ENCODE measurements around the gene ATXN2.
"Not testable (repeated sequence)": the region's sequence is repeated elsewhere in the genome, so short reads cannot be mapped to it uniquely, and the experiment has no call there.

Gene ATXN2

DNA sequence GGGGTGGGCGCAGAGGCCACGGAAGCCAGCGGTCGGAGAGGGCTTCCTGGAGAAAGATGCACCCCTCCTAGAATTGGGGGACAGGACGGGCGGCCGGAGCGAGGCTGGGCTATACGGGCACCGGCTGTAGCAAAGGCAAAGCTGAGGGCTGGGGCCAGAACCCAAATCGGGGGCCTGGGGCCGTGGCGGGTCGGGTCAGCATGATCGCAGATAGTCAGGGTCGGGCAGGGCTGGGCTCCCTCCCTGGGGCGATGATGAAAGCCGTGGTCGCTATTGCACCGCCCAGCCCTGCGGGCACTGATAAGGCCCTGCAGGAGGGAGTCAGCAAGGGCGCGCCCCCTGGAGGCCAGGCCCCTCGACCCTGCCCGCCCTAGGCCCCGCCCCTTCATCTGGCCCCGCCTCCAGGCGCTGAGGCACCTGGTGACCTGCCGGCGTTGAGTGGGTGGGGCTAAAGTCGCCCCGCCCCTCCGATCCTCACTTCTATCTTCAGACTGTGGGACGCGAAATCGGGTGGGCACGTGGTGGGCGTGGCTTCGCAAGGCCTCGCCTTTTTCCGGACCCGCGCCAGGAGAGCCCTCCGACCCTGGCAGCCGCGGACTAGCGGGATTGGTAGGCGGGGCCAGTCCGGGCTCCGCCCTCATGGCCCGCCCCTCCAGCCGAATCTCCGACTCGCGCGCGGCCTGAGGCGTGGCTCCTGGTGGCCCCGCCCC lies 193.8 kb downstream of the ATXN2 start:
- peak overlapping the region; percentile 87 for H3K4me3 Mint-ChIP-seq
- H3K36me3 Mint-ChIP-seq (ENCODE audit: low read depth), result peaks cover 3% of the 10 kb centered on the region
- H3K27ac Mint-ChIP-seq, result peak overlapping the region; percentile 93
- H3K9me3 Mint-ChIP-seq, result no peaks in the 10 kb centered on the region
- H3K4me1 Mint-ChIP-seq (ENCODE audit: low read depth), result peaks cover 46% of the 10 kb centered on the region
- H3K27me3 Mint-ChIP-seq (ENCODE audit: low read depth), result peaks cover 8% of the 10 kb centered on the region

DNA sequence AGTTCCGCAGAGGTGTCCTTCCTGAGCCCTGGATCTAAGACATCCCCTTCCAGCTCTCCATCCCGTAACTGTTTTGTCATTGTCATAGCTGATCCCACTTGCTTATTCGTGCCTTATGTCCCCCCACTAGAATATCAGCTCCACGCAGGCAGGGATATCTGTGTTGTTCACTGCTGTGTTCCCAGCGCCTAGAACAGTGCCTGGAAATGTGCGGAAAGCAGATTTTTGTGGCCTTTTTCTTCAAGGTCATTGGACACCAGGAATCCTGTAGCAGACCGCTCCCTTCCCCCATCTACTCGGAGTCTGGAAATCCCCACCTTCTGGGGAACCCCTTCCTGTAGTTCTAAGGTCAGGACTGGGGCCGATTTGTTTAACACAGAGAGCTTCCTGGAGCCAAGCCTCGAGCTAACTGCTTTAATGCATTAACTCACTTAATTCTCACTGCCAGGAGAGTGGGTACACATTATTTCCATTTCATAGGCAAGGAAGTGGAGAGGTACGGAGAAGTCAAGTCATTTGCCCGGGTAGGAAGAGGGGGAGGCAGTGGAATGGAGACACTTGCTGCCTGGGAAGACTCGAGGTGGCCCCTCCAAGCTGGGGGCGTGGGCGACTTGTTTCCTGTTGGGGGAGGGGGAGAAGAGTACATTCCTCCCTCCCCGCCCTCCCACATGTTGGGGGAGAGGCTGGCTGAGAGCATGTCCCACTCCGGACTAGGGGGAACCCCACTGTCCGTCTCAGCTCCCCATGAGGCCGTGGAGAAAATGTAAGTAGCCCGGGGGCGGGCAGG lies 194.6 kb downstream of the ATXN2 start:
- H3K4me3 Mint-ChIP-seq, result peak overlapping the region; percentile 89
- H3K36me3 Mint-ChIP-seq (ENCODE audit: low read depth), result peaks cover 3% of the 10 kb centered on the region
- H3K27ac Mint-ChIP-seq, result peak overlapping the region; percentile 93
- H3K4me1 Mint-ChIP-seq (ENCODE audit: low read depth), result peaks cover 42% of the 10 kb centered on the region
- no peaks in the 10 kb centered on the region for H3K9me3 Mint-ChIP-seq
- peaks cover 16% of the 10 kb centered on the region for H3K27me3 Mint-ChIP-seq (ENCODE audit: low read depth)

DNA sequence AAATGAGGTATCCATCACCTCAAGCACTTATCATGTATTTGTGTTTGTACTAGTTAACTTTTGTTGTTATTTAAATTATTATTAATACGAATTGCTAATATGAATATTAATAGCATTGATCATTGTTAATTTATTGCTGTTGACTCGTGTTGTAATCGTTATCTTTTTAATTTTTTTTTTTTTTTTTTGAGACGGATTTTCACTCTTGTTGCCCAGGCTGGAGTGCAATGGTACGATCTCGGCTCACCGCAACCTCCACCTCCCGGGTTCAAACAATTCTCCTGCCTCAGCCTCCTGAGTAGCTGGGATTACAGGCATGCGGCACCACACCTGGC lies 196.7 kb downstream of the ATXN2 start:
- H3K4me1 Mint-ChIP-seq (ENCODE audit: low read depth), result peaks cover 34% of the 10 kb centered on the region
- not testable (repeated sequence) for H3K9me3 Mint-ChIP-seq, H3K4me3 Mint-ChIP-seq

More for the DNA sequence above, 196.7 kb downstream of the ATXN2 start:
- peaks cover 19% of the 10 kb centered on the region for H3K27me3 Mint-ChIP-seq (ENCODE audit: low read depth)
- H3K27ac Mint-ChIP-seq; H3K36me3 Mint-ChIP-seq (ENCODE audit: low read depth): not testable (repeated sequence)
